HL-60 (cell line): Measurements from ENCODE around the gene ERICH4.

Source experiments
- POLR2AphosphoS5 ChIP-seq: IDR thresholded peaks from 2 replicates; pipeline ENCODE4 v1.6.1; 2012; ENCODE audit warnings: low read depth
- TF ChIP-seq, protein P1 (sequence below): IDR thresholded peaks from one replicate; pipeline ENCODE4 v1.5.1; 2011; ENCODE audit warnings: low read length, control low read depth, inconsistent platforms; ENCODE audit not compliant: insufficient read depth
- TF ChIP-seq, protein P2 (sequence below): IDR thresholded peaks from 2 replicates; pipeline ENCODE4 v1.6.1; 2012; ENCODE audit warnings: low read depth; ENCODE audit not compliant: insufficient replicate concordance

- TF ChIP-seq, protein P1, sequence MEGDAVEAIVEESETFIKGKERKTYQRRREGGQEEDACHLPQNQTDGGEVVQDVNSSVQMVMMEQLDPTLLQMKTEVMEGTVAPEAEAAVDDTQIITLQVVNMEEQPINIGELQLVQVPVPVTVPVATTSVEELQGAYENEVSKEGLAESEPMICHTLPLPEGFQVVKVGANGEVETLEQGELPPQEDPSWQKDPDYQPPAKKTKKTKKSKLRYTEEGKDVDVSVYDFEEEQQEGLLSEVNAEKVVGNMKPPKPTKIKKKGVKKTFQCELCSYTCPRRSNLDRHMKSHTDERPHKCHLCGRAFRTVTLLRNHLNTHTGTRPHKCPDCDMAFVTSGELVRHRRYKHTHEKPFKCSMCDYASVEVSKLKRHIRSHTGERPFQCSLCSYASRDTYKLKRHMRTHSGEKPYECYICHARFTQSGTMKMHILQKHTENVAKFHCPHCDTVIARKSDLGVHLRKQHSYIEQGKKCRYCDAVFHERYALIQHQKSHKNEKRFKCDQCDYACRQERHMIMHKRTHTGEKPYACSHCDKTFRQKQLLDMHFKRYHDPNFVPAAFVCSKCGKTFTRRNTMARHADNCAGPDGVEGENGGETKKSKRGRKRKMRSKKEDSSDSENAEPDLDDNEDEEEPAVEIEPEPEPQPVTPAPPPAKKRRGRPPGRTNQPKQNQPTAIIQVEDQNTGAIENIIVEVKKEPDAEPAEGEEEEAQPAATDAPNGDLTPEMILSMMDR, result no peak
- TF ChIP-seq, protein P2, sequence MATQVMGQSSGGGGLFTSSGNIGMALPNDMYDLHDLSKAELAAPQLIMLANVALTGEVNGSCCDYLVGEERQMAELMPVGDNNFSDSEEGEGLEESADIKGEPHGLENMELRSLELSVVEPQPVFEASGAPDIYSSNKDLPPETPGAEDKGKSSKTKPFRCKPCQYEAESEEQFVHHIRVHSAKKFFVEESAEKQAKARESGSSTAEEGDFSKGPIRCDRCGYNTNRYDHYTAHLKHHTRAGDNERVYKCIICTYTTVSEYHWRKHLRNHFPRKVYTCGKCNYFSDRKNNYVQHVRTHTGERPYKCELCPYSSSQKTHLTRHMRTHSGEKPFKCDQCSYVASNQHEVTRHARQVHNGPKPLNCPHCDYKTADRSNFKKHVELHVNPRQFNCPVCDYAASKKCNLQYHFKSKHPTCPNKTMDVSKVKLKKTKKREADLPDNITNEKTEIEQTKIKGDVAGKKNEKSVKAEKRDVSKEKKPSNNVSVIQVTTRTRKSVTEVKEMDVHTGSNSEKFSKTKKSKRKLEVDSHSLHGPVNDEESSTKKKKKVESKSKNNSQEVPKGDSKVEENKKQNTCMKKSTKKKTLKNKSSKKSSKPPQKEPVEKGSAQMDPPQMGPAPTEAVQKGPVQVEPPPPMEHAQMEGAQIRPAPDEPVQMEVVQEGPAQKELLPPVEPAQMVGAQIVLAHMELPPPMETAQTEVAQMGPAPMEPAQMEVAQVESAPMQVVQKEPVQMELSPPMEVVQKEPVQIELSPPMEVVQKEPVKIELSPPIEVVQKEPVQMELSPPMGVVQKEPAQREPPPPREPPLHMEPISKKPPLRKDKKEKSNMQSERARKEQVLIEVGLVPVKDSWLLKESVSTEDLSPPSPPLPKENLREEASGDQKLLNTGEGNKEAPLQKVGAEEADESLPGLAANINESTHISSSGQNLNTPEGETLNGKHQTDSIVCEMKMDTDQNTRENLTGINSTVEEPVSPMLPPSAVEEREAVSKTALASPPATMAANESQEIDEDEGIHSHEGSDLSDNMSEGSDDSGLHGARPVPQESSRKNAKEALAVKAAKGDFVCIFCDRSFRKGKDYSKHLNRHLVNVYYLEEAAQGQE, result no peak
- no peak for TF ChIP-seq POLR2AphosphoS5
Measured at GRCh38 chr19:41407271-41407670, 35.7 kb upstream of the ERICH4 start.
